ENCODE measurements around the gene SLC6A19. TPM values are rescaled to one million over a fixed set of nuclear protein-coding genes. Genes with fewer than 3 reads are reported as not detected.

The SLC6A19 gene
- total RNA-seq, 1 experiment from 2014 or later = not detected

GRCh38 chr5:1165864-1166263 lies 35.5 kb upstream of the SLC6A19 start:
- no peak for DNase-seq (ENCODE audit: low spot score)

GRCh38 chr5:1166370-1166769 lies 35.0 kb upstream of the SLC6A19 start:
- DNase-seq (ENCODE audit: low spot score) = no peak

GRCh38 chr5:1167361-1167727 lies 34.1 kb upstream of the SLC6A19 start:
- no peak for DNase-seq (ENCODE audit: low spot score)

- DNase-seq (ENCODE audit: low spot score) = peak; percentile 69
These were observed 33.4 kb upstream of the SLC6A19 start for GRCh38 chr5:1167728-1168709.

- DNase-seq (ENCODE audit: low spot score) = no peak
These were observed 32.6 kb upstream of the SLC6A19 start for GRCh38 chr5:1168796-1169195.

- DNase-seq (ENCODE audit: low spot score) = no peak
These were observed 31.9 kb upstream of the SLC6A19 start for GRCh38 chr5:1169211-1170115.

- peak; percentile 82 for DNase-seq (ENCODE audit: low spot score)
These were observed 30.0 kb upstream of the SLC6A19 start for GRCh38 chr5:1171340-1171941.

GRCh38 chr5:1172007-1172581 lies 29.3 kb upstream of the SLC6A19 start:
- DNase-seq (ENCODE audit: low spot score) = no peak

GRCh38 chr5:1172670-1173404 lies 28.6 kb upstream of the SLC6A19 start:
- DNase-seq (ENCODE audit: low spot score) = no peak

GRCh38 chr5:1173485-1174070 lies 27.8 kb upstream of the SLC6A19 start:
- no peak for DNase-seq (ENCODE audit: low spot score)

- DNase-seq (ENCODE audit: low spot score) = peak; percentile 85
These were observed 27.1 kb upstream of the SLC6A19 start for GRCh38 chr5:1174122-1174936.

GRCh38 chr5:1175015-1175414 lies 26.4 kb upstream of the SLC6A19 start:
- no peak for DNase-seq (ENCODE audit: low spot score)

- no peak for DNase-seq (ENCODE audit: low spot score)
These were observed 25.5 kb upstream of the SLC6A19 start for GRCh38 chr5:1175801-1176472.

- no peak for DNase-seq (ENCODE audit: low spot score)
These were observed 24.7 kb upstream of the SLC6A19 start for GRCh38 chr5:1176473-1177391.

GRCh38 chr5:1177826-1178528 lies 23.4 kb upstream of the SLC6A19 start:
- DNase-seq (ENCODE audit: low spot score) = no peak

GRCh38 chr5:1178529-1179382 lies 22.6 kb upstream of the SLC6A19 start:
- no peak for DNase-seq (ENCODE audit: low spot score)

- DNase-seq (ENCODE audit: low spot score) = no peak
These were observed 22.0 kb upstream of the SLC6A19 start for GRCh38 chr5:1179383-1179715.

All from A172 (cell line).